HG03469 (cell line): ENCODE results near the gene GSTM5.
"Not testable (repeated sequence)": the region's sequence is repeated elsewhere in the genome, so short reads cannot be mapped to it uniquely, and the experiment has no call there.

ENCODE experiments used
- ATAC-seq: cut with Tn5 transposase; IDR thresholded peaks from one replicate; pipeline ENCODE4 v1.9.1; 2021; ENCODE audit warnings: mild to moderate bottlenecking, moderate library complexity, moderate number of reproducible peaks; ENCODE audit not compliant: unreplicated experiment

GSTM5 gene

DNA sequence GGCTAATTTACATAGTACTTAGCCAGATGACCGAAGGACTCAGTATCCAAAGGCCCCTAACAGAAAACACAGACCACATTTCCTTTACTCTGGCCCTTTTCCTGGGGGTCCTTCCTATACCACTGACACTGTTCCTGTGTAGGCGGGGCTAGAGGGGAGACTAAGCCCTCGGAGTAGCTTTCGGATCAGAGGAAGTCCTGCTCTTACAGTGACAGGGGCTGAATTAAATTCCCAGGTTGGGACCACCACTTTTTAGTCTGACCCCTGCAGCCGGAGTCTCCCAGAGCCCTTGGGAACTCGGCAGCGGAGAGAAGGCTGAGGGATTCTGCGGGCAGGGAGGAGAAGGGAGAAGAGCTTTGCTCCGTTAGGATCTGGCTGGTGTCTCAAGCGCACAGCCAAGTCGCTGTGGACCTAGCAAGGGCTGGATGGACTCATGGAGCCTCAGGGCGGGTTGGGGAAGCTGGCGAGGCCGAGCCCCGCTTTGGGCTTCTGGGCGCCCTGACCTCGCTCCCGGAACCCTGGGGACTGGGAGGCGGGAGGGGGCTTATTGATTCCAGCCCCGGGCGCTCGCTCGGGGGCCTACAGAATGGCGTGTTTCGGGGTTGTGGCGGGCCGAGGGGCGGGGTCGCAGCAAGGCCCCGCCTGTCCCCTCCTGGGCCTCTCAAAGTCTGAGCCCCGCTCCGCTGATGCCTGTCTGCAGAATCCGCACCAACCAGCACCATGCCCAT is at the start of gene GSTM5:
Gene GSTM5 (plus strand): TSS at position 659 of the 728 bp plus-strand sequence. CDS start 62 bp downstream, at position 721.
- not testable (repeated sequence) for ATAC-seq

DNA sequence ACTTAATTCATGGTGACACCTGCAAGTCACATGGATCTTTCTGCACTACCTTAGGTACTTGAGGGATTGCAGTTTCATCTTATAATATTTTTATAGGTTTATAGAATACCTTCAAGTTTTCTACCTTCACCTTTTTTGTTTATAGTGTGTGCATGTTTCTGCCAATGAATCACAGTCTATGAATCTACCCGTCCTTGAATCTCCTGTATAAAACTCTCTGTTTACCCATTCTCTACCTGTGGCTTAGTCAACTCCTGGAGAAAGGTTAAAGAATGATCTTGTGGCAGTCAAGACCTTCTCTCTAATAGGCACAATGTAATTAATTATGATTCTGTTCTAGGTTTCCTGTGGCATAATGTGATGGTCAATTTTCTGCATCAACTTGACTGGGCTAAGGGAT is 47.4 kb upstream of the GSTM5 start:
- ATAC-seq: no peak

DNA sequence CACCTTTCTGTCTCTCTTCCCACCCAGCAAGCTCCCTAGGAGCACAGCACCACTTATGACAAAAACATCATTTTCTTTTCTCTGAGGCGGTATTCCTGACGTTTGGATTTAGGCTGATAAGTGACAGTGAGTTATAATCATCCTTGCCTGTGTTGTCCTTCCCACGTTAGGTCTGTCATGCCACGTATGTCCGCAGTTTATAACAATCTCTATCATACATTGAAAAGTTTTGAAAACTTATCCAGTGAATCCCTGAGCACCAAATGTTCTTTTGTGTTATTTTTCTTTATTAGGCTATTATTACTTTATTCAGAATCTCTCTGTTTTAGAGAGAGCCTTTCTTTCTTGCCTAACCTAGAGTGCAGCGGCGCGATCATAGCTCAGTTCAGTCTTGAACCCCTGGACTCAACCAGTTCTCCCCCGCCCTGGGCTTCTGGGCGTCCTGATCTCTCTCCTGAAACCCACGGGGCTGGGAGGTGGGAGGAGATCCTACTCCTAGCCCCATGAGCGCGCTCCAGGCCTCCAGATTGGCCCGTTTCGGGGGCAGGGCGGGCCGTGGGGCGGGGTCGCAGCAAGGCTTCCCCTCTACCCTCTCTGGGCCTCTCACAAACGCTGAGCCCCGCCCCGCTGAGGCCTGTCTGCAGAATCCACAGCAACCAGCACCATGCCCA is 44.5 kb upstream of the GSTM5 start, which contains the start of gene GSTM2:
Gene GSTM2 (plus strand): TSS at position 606 of the 671 bp plus-strand sequence. CDS start 59 bp downstream, at position 665.
- ATAC-seq: no peak

DNA sequence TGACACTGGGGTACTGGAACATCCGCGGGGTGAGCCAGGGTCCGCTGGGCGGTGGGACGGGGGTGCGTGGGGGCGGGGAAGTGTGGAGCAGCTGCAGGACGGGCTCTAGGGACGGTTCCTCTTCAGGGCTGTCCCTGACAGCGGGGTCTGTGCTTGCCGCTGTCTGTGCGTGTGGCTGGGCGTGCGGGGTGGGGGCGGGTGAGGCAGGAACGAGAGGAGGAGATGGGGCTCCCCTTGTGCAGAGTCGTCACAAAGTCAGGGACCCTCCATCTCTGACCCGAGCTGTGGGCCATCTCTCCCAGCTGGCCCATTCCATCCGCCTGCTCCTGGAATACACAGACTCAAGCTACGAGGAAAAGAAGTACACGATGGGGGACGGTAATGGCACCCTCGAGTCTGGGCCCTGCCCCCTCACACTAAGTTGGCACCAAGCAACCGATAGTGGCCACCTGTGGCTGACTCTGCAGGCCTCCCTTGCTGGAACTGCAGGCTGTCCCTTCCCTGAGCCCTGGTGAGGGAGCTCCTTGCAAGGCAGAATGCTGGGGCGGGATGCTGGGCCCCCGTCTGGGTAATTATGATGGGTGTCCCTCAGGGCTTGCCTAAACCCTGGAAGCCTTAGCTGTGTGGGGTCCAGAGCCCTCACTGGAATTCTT is 43.8 kb upstream of the GSTM5 start:
- ATAC-seq: no peak

DNA sequence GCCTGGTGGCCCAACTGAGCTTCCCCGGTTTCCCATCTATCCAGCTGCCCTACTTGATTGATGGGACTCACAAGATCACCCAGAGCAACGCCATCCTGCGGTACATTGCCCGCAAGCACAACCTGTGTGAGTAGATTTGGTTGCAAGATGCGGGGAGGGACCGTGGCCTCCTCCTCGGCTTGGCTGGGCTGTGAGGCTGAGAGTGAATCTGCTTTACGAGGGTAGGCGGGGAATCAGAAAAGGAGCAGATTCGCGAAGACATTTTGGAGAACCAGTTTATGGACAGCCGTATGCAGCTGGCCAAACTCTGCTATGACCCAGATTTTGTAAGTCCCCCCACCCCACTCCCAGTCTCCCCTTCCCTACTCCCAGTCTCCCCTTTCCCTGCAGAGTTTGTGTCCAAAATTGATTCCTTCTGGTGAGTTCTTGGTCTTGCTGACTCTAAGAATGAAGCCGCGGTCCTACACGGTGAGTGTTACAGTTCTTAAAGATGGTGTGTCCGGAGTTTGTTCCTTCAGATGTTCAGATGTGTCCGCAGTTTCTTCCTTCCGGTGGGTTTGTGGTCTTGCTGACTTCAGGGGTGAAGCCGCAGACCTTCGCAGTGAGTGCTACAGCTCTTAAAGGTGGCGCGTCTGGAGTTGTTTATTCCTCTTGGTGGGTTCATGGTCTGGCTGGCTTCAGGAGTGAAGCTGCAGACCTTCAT is 42.7 kb upstream of the GSTM5 start:
- ATAC-seq: no peak

DNA sequence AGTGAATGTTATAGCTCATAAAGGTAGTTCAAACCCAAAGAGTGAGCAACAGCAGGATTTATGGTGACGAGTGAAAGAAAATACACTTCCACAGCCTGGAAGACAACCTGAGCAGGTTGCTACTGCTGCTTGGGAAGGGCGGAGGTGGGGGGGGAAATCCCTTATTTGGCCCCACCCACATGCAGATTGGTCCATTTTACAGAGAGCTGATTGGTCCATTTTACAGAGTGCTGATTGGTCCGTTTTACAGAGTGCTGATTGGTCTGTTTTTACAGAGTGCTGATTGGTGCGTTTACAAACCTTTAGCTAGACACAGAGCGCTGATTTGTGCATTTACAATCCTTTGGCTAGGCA is 42.1 kb upstream of the GSTM5 start:
- not testable (repeated sequence) for ATAC-seq

DNA sequence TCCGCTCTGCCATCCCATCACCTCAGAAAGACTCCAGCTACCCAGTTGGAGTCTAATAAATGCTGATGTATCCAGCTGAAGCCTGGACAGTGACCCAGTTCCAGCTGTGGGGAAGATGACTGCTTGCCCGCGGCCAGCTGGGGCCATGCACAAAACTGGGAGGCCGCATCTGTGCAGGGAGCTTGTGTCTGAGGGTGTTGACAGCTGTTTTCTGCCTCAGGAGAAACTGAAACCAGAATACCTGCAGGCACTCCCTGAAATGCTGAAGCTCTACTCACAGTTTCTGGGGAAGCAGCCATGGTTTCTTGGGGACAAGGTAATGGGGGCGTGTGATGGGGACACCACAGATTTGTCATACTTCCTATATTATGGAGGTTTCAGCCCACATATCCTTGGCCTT is 41.0 kb upstream of the GSTM5 start:
- ATAC-seq: no peak

DNA sequence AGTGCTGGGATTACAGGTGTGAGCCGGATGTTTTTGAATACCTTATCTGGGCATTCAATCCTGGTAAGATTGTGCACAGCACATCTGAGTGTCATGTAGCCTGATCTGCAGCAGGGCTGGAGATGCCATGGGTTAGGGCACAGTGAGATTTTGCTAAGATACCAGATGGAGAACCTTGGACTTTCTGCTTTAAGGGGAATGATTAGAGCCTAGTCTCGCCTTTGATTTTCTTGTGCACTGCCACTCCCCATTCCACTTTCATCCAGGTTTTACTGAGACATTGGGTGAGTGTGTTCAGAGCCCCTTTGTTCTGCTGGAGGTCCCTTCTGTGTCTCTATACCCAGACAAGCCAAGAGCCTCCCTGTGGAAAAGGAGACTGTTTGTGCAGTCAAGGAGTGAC is 38.2 kb upstream of the GSTM5 start:
- ATAC-seq: not testable (repeated sequence)

DNA sequence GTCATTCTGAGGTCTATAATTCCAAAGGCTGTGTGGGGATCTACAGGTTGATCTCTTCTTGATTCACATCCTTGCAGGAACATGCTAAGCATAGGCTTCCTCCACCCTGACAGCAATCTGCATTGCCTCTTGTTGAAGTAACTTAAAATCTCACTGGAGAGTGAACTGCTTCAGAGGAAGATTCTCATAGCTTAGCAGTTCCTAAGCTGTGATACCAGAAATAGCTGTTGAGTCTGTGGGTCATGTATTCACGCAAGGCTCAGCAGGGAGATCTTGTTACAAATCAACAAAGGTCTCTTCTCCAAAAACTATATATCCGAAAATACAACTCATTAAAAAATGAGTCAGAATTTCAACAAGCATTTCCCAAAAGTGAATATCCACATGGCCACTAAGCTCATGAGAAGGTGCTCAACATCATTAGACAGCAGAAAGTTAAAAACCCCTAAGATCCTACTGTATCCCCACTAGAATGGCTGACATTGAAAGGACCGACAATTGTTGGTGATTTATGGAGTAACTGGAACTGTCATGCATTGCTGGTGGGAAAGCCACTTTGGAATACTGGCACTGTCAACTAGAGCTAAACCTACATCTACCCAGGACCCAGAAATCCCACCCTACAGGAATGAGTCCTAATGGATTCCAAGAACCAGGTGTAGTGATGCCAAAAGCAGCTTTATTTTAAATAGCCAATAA is 35.2 kb upstream of the GSTM5 start:
- ATAC-seq: not testable (repeated sequence)

DNA sequence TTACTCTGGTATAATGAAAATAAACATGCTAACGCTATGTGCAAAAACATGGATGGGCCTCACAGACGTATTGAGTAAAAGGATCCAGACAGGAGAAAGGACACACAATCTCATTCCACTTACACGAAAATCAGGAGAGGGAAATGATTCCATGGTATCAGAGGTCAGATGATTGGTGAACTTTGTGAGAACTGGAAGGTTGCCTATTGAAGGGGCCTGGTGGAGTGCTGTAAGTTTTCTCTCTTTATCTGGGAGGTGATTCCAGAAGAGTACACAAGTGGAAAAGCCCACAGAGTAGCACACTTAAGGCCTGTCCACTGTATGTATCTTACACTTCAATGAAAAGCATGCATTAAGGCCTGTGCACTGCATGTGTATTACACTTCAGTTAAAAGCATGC is 34.6 kb upstream of the GSTM5 start:
- no peak for ATAC-seq

DNA sequence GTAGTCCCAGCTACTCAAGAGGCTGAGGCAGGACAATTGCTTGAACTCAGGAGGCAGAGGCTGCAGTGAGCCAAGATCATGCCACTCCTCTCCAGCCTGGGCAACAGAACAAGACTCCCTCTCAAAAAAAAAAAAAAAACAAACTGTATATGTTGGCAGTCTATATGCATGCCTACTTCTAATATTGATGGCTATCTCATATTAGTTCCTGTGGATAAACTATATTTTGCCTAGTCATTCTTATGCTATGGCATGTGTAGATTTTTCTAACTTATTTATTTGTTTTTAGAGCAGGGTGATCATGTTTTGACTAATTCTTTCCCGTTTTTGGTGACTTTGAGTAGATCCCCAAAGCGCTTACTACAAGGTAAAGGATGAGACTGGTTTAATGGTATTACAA is 33.4 kb upstream of the GSTM5 start:
- not testable (repeated sequence) for ATAC-seq

DNA sequence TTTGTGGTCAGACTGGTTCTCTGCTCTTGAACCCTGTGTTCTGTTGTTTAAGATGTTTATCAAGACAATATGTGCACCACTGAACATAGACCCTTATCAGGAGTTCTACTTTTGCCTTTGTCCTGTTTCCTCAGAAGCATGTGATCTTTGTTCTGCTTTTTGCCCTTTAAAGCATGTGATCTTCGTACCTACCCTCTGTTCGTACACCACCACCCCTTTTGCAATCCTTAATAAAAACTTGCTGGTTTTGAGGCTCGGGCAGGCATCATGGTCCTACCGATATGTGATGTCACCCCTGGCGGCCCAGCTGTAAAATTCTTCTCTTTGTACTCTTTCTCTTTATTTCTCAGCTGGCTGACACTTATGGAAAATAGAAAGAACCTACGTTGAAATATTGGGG is 27.3 kb upstream of the GSTM5 start:
- not testable (repeated sequence) for ATAC-seq

DNA sequence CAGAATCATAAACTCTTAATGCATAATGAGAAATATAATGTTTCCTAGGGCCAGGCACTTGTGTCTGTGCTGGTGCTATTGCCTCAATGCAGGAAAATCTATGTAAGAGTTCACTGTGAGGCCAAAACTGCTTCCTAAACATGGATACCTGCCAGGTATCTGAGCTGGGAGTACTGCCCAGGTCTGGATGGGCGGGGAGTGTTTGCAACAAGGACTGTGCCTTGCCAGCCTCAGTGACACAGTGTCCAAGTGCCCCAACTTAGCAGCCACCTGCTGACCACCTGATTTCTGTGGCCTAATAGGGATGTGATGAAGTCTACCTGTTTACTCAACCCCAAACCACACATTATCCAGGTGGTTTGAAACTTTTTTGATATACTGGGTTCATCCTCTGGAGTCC is 26.7 kb upstream of the GSTM5 start:
- ATAC-seq: not testable (repeated sequence)

DNA sequence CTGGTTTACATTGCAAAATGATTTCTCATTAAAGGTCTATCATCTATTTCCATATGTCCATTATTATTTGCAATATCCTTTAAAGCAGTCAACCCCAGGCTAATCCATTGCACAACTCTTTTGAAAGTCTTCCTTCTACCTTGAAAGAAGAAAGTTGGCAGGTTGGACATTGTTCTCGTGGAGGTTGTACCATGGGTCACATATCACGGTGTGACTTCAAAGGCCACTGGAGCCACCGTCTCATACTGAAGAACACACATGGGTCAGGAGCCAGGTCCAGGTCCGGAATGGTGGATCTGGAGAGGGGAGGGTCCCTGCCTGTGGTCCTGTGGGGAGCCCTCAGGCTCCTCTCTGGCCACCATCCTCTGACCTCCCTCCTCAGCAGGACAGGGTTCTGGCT is 26.2 kb upstream of the GSTM5 start:
- ATAC-seq: not testable (repeated sequence)

DNA sequence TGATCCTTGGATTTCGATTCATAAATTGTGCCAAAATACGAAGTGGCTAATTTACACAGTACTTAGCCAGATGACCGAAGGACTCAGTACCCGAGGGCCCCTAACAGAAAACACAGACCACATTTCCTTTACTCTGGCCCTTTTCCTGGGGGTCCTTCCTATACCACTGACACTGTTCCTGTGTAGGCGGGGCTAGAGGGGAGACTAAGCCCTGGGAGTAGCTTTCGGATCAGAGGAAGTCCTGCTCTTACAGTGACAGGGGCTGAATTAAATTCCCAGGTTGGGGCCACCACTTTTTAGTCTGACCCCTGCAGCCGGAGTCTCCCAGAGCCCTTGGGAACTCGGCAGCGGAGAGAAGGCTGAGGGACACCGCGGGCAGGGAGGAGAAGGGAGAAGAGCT is 24.9 kb upstream of the GSTM5 start:
- ATAC-seq: not testable (repeated sequence)

DNA sequence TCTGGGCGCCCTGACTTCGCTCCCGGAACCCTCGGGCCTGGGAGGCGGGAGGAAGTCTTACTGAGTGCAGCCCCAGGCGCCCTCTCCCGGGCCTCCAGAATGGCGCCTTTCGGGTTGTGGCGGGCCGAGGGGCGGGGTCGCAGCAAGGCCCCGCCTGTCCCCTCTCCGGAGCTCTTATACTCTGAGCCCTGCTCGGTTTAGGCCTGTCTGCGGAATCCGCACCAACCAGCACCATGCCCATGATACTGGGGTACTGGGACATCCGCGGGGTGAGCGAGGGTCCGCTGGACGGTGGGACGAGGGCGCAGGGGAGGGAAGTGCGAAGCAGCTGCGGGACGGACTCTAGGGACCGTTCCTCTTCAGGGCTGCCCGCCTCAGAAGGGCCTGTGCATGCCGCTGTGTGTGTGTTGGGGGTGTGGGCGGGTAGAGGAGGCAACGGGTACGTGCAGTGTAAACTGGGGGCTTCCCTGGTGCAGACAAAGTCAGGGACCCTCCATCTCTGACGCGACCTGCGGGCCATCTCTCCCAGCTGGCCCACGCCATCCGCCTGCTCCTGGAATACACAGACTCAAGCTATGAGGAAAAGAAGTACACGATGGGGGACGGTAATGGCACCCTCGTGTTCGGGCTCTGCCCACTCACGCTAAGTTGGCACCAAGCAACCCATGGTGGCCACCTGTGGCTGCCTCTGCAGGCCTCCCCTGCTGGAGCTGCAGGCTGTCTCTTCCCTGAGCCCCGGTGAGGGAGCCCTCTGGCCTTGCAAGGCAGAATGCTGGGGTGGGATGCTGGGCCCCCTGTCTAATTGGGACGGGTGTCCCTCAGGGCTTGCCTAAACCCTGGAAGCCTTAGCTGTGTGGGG is 24.2 kb upstream of the GSTM5 start, which contains the start of gene GSTM1:
Gene GSTM1 (plus strand): TSS at position 177 of the 859 bp plus-strand sequence. CDS start 57 bp downstream, at position 234.
- ATAC-seq: peak; percentile 91

DNA sequence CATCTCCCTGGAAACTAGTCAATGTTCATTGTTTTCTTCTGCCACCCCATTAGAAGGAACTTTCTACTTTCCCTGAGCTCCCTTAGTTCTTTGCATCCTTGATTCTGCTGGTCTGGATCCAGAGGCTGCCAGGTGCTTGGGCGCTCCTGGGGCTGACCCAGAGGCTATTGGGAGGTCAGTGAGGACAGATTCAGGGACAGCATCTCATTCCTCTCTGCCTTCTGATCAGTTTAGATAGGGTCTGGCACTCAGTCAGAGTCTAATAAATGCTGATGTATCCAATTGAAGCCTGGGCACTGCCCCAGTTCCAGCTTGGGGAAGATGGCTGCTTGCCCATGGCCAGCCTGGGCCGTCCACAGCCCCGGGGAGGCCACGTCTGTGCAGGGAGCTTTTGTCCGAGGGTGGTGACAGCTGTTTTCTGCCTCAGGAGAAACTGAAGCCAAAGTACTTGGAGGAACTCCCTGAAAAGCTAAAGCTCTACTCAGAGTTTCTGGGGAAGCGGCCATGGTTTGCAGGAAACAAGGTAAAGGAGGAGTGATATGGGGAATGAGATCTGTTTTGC is 22.1 kb upstream of the GSTM5 start:
- no peak for ATAC-seq

DNA sequence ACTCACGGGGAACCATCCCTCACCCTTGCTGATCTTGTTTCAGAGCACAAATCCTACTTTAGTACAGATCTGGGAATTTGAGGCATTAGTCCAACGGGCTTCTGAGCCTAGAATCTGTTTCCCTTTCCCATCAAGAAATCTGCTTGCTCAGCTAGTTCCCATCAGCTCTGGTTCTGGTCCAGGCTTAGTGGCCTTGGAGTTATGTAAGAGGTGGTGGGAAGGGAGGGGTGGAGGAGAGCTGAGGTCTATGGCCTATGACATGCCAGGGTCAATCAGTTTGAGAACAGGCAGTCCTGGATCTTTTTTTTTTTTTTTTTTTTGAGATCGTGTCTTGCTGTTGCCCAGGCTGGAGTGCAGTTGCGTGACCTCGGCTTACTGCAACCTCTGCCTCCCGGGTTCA is 20.3 kb upstream of the GSTM5 start:
- ATAC-seq: no peak

DNA sequence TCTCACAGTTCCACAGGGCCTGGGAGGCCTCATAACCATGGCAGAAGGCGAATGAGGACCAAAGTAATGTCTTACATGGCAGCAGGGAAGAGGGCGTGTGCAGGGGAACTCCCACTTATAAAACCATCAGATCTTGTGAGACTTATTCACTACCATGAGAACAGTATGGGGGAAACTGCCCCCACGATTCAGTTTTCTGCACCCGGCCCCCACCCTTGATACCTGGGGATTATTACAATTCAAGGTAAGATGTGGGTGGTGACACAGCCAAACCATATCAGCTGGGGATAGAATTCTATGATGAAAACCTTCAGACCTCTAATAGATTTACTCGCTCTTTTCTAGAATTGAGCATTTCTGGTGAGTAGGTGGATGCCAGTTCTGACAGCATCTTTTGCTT is 17.7 kb upstream of the GSTM5 start:
- ATAC-seq: not testable (repeated sequence)
